Caco-2 (cell line): ENCODE results near the gene RNF144B. TPM values are rescaled to one million over a fixed set of nuclear protein-coding genes. Genes with fewer than 3 reads are reported as not detected.

ENCODE experiments used
- BruUV-seq: library from RNA; stranded (reverse); fragments of 400-500 nt; replicated peaks from 2 replicates; lab custom pipeline; 2021; lab: Mats Ljungman, UMichigan
- CTCF ChIA-PET: fragments of 300-600 bp; sonication (Branson Sonifier 250); formaldehyde crosslinking; loops from one replicate; lab custom pipeline; 2022; ENCODE audit warnings: antibody characterized with exemption; lab: Charles Lee
- POLR2A ChIA-PET: fragments of 300-600 bp; sonication (Branson Sonifier 250); formaldehyde crosslinking; loops from one replicate; lab custom pipeline; 2022; ENCODE audit warnings: antibody characterized with exemption; lab: Charles Lee
- DNase-seq, 2 experiments: peaks; one replicate each; pipeline versions ENCODE4 v3.0.0 to v3.0.0-alpha.2; 2020 to 2022
- H3K27me3 ChIP-seq: replicated peaks from 2 replicates; pipeline ENCODE4 v1.6.0; 2011; ENCODE audit warnings: low read length; ENCODE audit not compliant: control insufficient read depth, insufficient read depth
- H3K36me3 ChIP-seq: 2 replicates; pipeline ENCODE4 v1.5.1; 2011; ENCODE audit warnings: low read length; ENCODE audit not compliant: control insufficient read depth, insufficient read depth
- H3K4me1 ChIP-seq: fragments of 250-450 bp; sonication (Bioruptor Pico); 2 replicates; pipeline ENCODE4 v1.5.1; 2020; ENCODE audit warnings: mild to moderate bottlenecking
- H3K4me3 ChIP-seq: 2 replicates; pipeline ENCODE4 v1.5.1; 2011; ENCODE audit warnings: low read depth, mild to moderate bottlenecking, control low read depth, low read length
- H3K9me3 ChIP-seq: fragments of 250-450 bp; sonication (Bioruptor Pico); 2 replicates; pipeline ENCODE4 v1.5.1; 2020; ENCODE audit warnings: mild to moderate bottlenecking, moderate library complexity
- H3K27ac Mint-ChIP-seq: one replicate; pipeline ENCODE4 v1.8.0; 2022; ENCODE audit warnings: mixed read lengths; ENCODE audit not compliant: unreplicated experiment
- H3K27me3 Mint-ChIP-seq: one replicate; pipeline ENCODE4 v1.8.0; 2022; ENCODE audit warnings: mixed read lengths; ENCODE audit not compliant: insufficient read depth, unreplicated experiment
- H3K36me3 Mint-ChIP-seq: one replicate; pipeline ENCODE4 v1.8.0; 2022; ENCODE audit warnings: mild to moderate bottlenecking, mixed read lengths; ENCODE audit not compliant: insufficient read depth, unreplicated experiment
- H3K4me1 Mint-ChIP-seq: one replicate; pipeline ENCODE4 v1.8.0; 2022; ENCODE audit warnings: low read depth, mixed read lengths; ENCODE audit not compliant: unreplicated experiment
- H3K4me3 Mint-ChIP-seq: one replicate; pipeline ENCODE4 v1.8.0; 2022; ENCODE audit warnings: mild to moderate bottlenecking, moderate library complexity, mixed read lengths; ENCODE audit not compliant: unreplicated experiment
- H3K9me3 Mint-ChIP-seq: one replicate; pipeline ENCODE4 v1.8.0; 2022; ENCODE audit warnings: mixed read lengths; ENCODE audit not compliant: unreplicated experiment
- intact Hi-C: fragments of 100-400 bp; cut with micrococcal nuclease; formaldehyde crosslinking; loops from one replicate; pipeline ENCODE4 v1.10.0; 2022; ENCODE audit not compliant: unreplicated experiment
- total RNA-seq: library from RNA; stranded (reverse); gene quantifications from 2 replicates; pipeline ENCODE4 v1.2.3, GENCODE V29; 2022
- TF ChIP-seq, protein P1 (sequence below), 2 experiments: fragments of 200-600 bp in 1 of 2; IDR thresholded peaks; 1 replicate in 1 of 2; 2 replicates in 1 of 2; pipeline versions ENCODE4 v1.5.1 to v1.8.0; 2011 to 2022; ENCODE audit warnings: antibody characterized with exemption in 1 of 2, control low read depth in 1 of 2, inconsistent platforms in 1 of 2, low read depth in 1 of 2, low read length in 1 of 2, mild to moderate bottlenecking in 1 of 2, moderate library complexity in 1 of 2; ENCODE audit not compliant: insufficient read depth in 1 of 2, severe bottlenecking in 1 of 2, unreplicated experiment in 1 of 2

Gene RNF144B
- total RNA-seq, 1 experiment from 2014 or later, result 0.39 TPM

DNA sequence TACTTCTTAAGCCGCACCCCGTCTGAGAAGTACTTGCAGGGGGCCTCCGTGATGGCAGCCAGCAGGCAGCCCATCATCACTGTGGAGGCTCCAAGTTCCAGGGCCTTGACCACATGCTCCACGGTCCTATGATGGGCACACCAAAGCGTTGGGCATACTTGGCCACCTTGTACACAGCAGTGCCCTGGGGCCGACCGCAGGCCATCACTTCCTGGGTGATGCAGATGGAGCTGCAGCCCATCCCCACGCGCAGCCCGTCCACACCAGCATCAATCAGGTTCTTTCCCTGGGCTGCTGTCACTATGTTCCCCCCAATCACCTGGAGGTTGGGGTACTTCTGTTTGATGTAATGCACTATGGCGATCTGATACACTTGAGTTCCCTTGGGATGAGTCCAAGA lies 19.8 kb upstream of the RNF144B start:
- ChIA-PET POLR2A (no interaction called here), CTCF (no interaction called here)
- DNase-seq, result no peak
- no peak overlapping the region for H3K4me3 Mint-ChIP-seq
- Histone ChIP-seq H3K9me3 (no peaks in the 10 kb centered on the region), H3K36me3 (no peaks in the 10 kb centered on the region), H3K4me1 (no peaks in the 10 kb centered on the region), H3K27me3 (no peaks in the 10 kb centered on the region), H3K4me3 (no peak overlapping the region)
- H3K27me3 Mint-ChIP-seq, result peaks cover 5% of the 10 kb centered on the region
- no peaks in the 10 kb centered on the region for H3K36me3 Mint-ChIP-seq
- no TSS peak for BruUV-seq
- H3K27ac Mint-ChIP-seq, result no peak overlapping the region
- H3K4me1 Mint-ChIP-seq, result no peaks in the 10 kb centered on the region
- intact Hi-C loops, result no loop called here
- TF ChIP-seq, protein P1, sequence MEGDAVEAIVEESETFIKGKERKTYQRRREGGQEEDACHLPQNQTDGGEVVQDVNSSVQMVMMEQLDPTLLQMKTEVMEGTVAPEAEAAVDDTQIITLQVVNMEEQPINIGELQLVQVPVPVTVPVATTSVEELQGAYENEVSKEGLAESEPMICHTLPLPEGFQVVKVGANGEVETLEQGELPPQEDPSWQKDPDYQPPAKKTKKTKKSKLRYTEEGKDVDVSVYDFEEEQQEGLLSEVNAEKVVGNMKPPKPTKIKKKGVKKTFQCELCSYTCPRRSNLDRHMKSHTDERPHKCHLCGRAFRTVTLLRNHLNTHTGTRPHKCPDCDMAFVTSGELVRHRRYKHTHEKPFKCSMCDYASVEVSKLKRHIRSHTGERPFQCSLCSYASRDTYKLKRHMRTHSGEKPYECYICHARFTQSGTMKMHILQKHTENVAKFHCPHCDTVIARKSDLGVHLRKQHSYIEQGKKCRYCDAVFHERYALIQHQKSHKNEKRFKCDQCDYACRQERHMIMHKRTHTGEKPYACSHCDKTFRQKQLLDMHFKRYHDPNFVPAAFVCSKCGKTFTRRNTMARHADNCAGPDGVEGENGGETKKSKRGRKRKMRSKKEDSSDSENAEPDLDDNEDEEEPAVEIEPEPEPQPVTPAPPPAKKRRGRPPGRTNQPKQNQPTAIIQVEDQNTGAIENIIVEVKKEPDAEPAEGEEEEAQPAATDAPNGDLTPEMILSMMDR (IDR thresholded peaks at IDR 0.05; ENCODE audit: insufficient read depth in 1 of 2, low read depth in 1 of 2, low read length in 1 of 2, severe bottlenecking in 1 of 2, unreplicated experiment in 1 of 2), result no peak
- H3K9me3 Mint-ChIP-seq, result no peaks in the 10 kb centered on the region

DNA sequence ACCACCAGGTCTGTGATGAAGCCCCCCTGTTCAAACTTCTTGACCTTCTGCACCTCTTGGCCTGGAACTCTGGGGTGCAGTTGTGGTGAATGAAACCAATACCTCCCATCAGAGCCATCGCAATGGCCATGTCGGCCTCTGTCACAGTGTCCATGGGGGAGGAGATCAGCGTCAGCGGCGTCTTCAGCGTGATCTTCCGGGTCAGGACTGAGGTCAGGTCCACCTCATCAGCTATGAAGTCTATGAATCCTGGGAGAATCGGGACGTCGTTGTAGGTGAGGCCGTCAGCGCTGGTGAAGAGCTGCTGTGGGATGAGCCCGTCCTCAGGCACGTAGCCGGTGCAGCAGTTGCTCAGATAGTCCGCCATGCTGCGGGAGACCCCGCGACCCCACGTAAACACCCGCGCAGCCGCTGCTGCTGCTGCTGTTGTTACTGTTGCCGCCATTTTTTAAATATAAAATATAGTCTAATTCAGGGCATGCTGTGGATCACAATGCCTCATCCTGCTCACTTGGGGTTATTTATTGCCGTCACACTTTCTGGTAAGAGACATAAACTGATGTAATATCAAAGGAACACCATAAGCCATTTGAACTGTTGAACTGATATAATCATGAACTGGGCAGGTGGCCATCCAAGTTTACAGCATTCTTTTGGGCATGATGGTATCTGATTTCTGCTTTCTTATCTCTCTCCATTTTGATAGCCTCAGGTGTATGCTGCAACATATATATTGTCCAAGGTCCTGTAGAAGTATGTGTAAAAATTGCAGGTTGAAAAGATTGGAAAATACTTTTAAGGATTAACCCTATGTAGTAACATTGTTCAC lies 18.7 kb upstream of the RNF144B start:
- H3K9me3 ChIP-seq, result no peaks in the 10 kb centered on the region
- no peak for DNase-seq
- H3K9me3 Mint-ChIP-seq, result no peaks in the 10 kb centered on the region
- ChIA-PET POLR2A (no interaction called here), CTCF (no interaction called here)
- no peak overlapping the region for H3K4me3 Mint-ChIP-seq
- H3K4me1 ChIP-seq, result no peaks in the 10 kb centered on the region
- H3K4me1 Mint-ChIP-seq, result no peaks in the 10 kb centered on the region
- H3K4me3 ChIP-seq, result no peak overlapping the region
- BruUV-seq, result no TSS peak
- intact Hi-C loops, result no loop called here
- H3K36me3 Mint-ChIP-seq, result no peaks in the 10 kb centered on the region
- H3K27ac Mint-ChIP-seq, result no peak overlapping the region
- H3K36me3 ChIP-seq, result no peaks in the 10 kb centered on the region
- H3K27me3 Mint-ChIP-seq, result peaks cover 7% of the 10 kb centered on the region
- H3K27me3 ChIP-seq, result no peaks in the 10 kb centered on the region
- TF ChIP-seq, protein P1 (IDR thresholded peaks at IDR 0.05; ENCODE audit: insufficient read depth in 1 of 2, low read depth in 1 of 2, low read length in 1 of 2, severe bottlenecking in 1 of 2, unreplicated experiment in 1 of 2), result no peak

DNA sequence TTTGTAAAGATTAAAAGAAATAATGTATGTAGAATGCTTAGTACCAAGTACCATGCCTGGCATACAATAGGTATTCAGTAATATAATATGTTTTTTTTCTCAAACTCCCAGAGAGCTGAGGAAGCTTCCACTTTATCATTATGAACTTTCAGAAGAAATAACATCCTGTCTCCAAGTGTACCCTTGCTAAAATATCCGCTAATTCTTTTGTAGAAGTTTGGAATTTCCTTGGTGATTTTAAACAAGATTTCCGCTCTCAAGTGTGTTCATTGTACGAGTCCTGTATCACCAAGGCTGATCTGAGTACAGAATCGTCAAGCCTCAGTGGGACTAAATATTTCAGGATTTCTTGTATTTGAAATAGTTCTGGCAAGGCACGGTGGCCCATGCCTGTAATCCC lies 16.1 kb upstream of the RNF144B start:
- Mint-ChIP-seq H3K27ac (no peak overlapping the region), H3K9me3 (no peaks in the 10 kb centered on the region), H3K36me3 (no peaks in the 10 kb centered on the region), H3K4me1 (no peaks in the 10 kb centered on the region), H3K27me3 (peaks cover 11% of the 10 kb centered on the region), H3K4me3 (no peak overlapping the region)
- DNase-seq, result no peak
- Histone ChIP-seq H3K4me1 (no peaks in the 10 kb centered on the region), H3K27me3 (no peaks in the 10 kb centered on the region), H3K4me3 (no peak overlapping the region), H3K36me3 (no peaks in the 10 kb centered on the region), H3K9me3 (no peaks in the 10 kb centered on the region)
- intact Hi-C loops, result no loop called here
- TF ChIP-seq, protein P1 (IDR thresholded peaks at IDR 0.05; ENCODE audit: insufficient read depth in 1 of 2, low read depth in 1 of 2, low read length in 1 of 2, severe bottlenecking in 1 of 2, unreplicated experiment in 1 of 2), result no peak
- ChIA-PET CTCF (no interaction called here), POLR2A (no interaction called here)
- no TSS peak for BruUV-seq
